Nephron progenitor cell (in vitro differentiated cells): ENCODE data around the gene SLC9A2.

ENCODE experiments used
- DNase-seq: peaks from one replicate; pipeline ENCODE4 v3.0.0; 2021
- H3K27ac Mint-ChIP-seq: 2 replicates; pipeline ENCODE4 v1.8.0; 2021; ENCODE audit warnings: mild to moderate bottlenecking, moderate library complexity, mixed read lengths
- H3K27me3 Mint-ChIP-seq: 2 replicates; pipeline ENCODE4 v1.8.0; 2021; ENCODE audit warnings: mild to moderate bottlenecking, low read depth, mixed read lengths; ENCODE audit not compliant: poor library complexity
- H3K36me3 Mint-ChIP-seq: 2 replicates; pipeline ENCODE4 v1.8.0; 2021; ENCODE audit warnings: low read depth, mixed read lengths
- H3K4me1 Mint-ChIP-seq: 2 replicates; pipeline ENCODE4 v1.8.0; 2021; ENCODE audit warnings: mixed read lengths
- H3K4me3 Mint-ChIP-seq: 2 replicates; pipeline ENCODE4 v1.8.0; 2021; ENCODE audit warnings: mild to moderate bottlenecking, moderate library complexity, mixed read lengths
- H3K9me3 Mint-ChIP-seq: 2 replicates; pipeline ENCODE4 v1.8.0; 2021; ENCODE audit warnings: mild to moderate bottlenecking, moderate library complexity, mixed read lengths
- TF ChIP-seq, protein P1 (sequence below): fragments of 200-600 bp; sonication (generic); IDR thresholded peaks from 2 replicates; pipeline ENCODE4 v1.5.0; 2021; ENCODE audit warnings: antibody characterized with exemption

The SLC9A2 gene

DNA sequence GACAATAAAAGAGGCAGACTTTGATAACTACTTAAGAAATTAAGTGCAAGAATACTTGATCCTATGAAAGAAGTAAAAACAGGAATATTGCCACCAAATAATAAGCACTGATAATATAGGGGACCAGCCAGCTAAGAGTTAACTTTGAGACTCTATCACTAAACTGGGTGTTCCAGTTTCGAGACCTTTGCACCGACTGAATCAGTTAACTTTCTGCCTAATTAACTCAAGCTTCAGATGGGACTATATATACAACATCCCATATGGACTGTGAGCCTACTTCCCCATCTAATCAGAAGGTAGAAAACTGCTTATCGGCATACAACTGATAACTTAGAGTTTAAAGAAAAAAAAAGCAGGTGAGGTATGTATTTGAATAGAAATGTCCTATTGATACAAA, 25.8 kb upstream of the SLC9A2 start:
- TF ChIP-seq, protein P1, sequence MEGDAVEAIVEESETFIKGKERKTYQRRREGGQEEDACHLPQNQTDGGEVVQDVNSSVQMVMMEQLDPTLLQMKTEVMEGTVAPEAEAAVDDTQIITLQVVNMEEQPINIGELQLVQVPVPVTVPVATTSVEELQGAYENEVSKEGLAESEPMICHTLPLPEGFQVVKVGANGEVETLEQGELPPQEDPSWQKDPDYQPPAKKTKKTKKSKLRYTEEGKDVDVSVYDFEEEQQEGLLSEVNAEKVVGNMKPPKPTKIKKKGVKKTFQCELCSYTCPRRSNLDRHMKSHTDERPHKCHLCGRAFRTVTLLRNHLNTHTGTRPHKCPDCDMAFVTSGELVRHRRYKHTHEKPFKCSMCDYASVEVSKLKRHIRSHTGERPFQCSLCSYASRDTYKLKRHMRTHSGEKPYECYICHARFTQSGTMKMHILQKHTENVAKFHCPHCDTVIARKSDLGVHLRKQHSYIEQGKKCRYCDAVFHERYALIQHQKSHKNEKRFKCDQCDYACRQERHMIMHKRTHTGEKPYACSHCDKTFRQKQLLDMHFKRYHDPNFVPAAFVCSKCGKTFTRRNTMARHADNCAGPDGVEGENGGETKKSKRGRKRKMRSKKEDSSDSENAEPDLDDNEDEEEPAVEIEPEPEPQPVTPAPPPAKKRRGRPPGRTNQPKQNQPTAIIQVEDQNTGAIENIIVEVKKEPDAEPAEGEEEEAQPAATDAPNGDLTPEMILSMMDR: no peak
- H3K27me3 Mint-ChIP-seq: no peaks in the 10 kb centered on the region
- H3K36me3 Mint-ChIP-seq: no peaks in the 10 kb centered on the region
- DNase-seq: no peak
- no peaks in the 10 kb centered on the region for H3K9me3 Mint-ChIP-seq
- no peak overlapping the region for H3K27ac Mint-ChIP-seq
- H3K4me3 Mint-ChIP-seq: no peak overlapping the region
- H3K4me1 Mint-ChIP-seq: peaks cover 5% of the 10 kb centered on the region

DNA sequence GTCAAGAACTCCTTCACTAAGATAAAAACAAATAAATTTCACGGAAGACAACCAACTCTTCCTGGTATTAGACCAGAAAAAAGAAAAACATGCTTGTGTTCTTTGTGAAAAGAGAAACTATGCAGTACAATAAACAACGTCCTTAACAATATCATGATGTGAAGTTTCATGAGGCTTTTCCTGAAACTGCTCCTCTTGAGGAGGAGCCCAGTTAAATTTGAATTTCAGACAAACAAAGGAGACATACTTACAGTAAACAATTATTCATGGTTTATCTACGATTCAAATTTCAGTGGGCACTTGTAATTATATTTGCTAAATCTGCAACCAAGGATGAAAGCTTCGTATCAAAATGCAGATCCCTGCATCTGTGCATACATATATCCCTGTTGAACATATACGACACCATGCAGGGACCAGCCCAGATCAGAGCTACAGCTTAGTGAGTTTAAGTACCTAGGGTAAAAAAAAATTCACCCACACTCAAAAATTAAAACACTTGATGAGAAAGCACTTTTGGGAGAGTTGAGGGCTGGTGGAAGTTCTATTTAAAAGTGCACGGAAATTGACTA, 24.8 kb upstream of the SLC9A2 start:
- no peaks in the 10 kb centered on the region for H3K9me3 Mint-ChIP-seq
- H3K4me3 Mint-ChIP-seq: no peak overlapping the region
- no peak overlapping the region for H3K27ac Mint-ChIP-seq
- TF ChIP-seq, protein P1: no peak
- no peak for DNase-seq
- H3K27me3 Mint-ChIP-seq: no peaks in the 10 kb centered on the region
- no peaks in the 10 kb centered on the region for H3K36me3 Mint-ChIP-seq
- H3K4me1 Mint-ChIP-seq: peaks cover 4% of the 10 kb centered on the region

DNA sequence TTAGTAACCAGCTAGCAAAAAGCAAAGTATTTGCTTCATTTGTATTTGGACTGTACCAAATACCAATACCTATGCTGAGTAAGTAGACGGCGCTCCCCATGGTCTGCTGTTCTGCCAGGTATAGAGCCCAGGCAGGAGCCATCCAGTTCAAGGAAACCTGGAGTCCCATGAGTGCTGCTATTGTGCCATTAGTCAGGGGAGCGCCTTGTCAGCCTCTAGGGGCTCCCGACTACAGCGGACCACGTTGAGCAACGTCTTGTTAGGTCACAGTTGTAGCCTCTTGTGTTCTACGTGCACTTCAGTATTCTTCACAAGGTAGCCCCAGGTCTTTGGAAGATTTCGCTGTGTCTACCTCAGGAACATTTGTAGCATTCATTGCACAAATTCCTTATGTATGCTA, 21.6 kb upstream of the SLC9A2 start:
- TF ChIP-seq, protein P1: no peak
- Mint-ChIP-seq H3K27me3 (peaks cover 7% of the 10 kb centered on the region), H3K4me1 (no peaks in the 10 kb centered on the region), H3K36me3 (no peaks in the 10 kb centered on the region), H3K9me3 (no peaks in the 10 kb centered on the region), H3K27ac (no peak overlapping the region), H3K4me3 (no peak overlapping the region)
- no peak for DNase-seq

DNA sequence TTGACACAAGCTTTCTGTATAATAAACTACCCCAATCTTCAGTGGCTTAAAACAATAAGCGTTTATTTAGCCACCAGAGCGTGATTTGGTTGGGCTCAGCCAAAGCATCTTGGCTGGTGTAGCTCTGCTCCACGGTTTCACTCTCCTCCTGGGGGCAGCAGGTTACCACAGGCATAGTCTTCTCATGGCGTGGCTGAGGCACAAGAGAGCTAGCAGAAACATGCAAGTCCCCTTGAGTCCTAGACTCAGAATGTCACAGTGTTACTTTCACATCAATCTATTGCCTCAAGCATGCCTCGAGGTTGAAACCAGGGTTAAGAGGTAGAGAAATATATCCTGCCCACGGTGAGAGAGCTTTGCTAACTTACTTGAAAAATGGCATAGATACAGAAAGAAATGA, 19.9 kb upstream of the SLC9A2 start:
- Mint-ChIP-seq H3K4me1 (no peaks in the 10 kb centered on the region), H3K4me3 (no peak overlapping the region), H3K27ac (no peak overlapping the region), H3K36me3 (no peaks in the 10 kb centered on the region), H3K9me3 (no peaks in the 10 kb centered on the region), H3K27me3 (peaks cover 7% of the 10 kb centered on the region)
- DNase-seq: no peak
- TF ChIP-seq, protein P1: no peak

DNA sequence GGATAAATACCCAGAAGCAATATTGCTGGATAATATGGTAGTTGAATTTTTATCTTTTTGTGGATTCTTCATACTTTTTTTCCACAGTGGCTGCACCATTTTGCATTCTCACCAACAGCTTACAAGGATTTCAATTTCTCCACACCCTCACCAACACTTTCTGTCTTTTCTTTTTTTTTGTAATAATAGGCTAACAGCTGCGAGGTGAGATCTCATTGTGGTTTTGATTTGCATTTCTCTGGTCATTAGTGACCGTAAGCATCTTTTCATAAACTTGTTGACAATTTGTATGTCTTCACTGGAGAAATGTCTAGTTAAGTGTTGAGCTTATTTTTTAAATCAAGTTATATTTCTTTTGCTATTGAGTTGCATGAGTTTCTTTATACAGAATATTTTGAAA, 17.6 kb upstream of the SLC9A2 start:
- DNase-seq: no peak
- TF ChIP-seq, protein P1: no peak
- Mint-ChIP-seq H3K9me3 (no peaks in the 10 kb centered on the region), H3K27me3 (peaks cover 7% of the 10 kb centered on the region), H3K4me3 (no peak overlapping the region), H3K4me1 (no peaks in the 10 kb centered on the region), H3K36me3 (no peaks in the 10 kb centered on the region), H3K27ac (no peak overlapping the region)

DNA sequence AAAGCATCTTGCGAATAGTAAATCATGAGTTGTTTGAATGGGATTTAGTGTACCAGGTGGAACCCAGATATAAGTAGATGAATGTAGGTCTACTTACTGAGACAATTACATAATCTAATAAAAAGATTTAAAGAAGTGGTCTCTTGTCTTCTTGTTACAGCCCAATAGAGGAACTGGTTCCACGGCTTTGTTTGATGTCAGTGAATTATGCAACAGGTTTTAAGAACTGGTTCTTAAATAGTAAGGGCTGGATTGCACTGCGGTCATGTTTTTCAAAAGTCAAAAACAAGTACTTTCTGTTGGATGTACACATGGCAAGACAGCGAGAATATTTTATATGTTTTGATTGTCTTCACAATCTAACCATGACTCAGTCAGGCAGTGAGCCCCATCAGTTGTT, 15.4 kb upstream of the SLC9A2 start:
- Mint-ChIP-seq H3K27ac (no peak overlapping the region), H3K4me3 (no peak overlapping the region), H3K27me3 (peaks cover 7% of the 10 kb centered on the region), H3K9me3 (no peaks in the 10 kb centered on the region), H3K36me3 (no peaks in the 10 kb centered on the region), H3K4me1 (no peaks in the 10 kb centered on the region)
- TF ChIP-seq, protein P1: no peak
- DNase-seq: no peak
